Choroid plexus epithelial cell (primary cell): ENCODE measurements around the gene SLC27A3.
A peak's percentile ranks its signal among the peaks of the same experiment; 100 is the strongest.

Experiments used
- DNase-seq: peaks from one replicate; pipeline ENCODE4 v3.0.0-alpha.2; 2010; ENCODE audit warnings: low read depth
- H3K4me3 ChIP-seq: 2 replicates; pipeline ENCODE4 v1.5.1; 2011; ENCODE audit warnings: low read depth, mild to moderate bottlenecking, control low read depth, low read length, moderate library complexity
- TF ChIP-seq, protein P1 (sequence below): conservative IDR thresholded peaks from 2 replicates; pipeline ENCODE4 v1.5.1; 2011; ENCODE audit warnings: low read depth, mild to moderate bottlenecking, control low read depth, inconsistent platforms, low read length, moderate library complexity

The SLC27A3 gene

GRCh38 chr1:153735090-153735420 is 40.2 kb upstream of the SLC27A3 start:
- no peak overlapping the region for H3K4me3 ChIP-seq
- no peak for DNase-seq
- TF ChIP-seq, protein P1, sequence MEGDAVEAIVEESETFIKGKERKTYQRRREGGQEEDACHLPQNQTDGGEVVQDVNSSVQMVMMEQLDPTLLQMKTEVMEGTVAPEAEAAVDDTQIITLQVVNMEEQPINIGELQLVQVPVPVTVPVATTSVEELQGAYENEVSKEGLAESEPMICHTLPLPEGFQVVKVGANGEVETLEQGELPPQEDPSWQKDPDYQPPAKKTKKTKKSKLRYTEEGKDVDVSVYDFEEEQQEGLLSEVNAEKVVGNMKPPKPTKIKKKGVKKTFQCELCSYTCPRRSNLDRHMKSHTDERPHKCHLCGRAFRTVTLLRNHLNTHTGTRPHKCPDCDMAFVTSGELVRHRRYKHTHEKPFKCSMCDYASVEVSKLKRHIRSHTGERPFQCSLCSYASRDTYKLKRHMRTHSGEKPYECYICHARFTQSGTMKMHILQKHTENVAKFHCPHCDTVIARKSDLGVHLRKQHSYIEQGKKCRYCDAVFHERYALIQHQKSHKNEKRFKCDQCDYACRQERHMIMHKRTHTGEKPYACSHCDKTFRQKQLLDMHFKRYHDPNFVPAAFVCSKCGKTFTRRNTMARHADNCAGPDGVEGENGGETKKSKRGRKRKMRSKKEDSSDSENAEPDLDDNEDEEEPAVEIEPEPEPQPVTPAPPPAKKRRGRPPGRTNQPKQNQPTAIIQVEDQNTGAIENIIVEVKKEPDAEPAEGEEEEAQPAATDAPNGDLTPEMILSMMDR = no peak

GRCh38 chr1:153741986-153742385 is 33.2 kb upstream of the SLC27A3 start:
- DNase-seq = no peak
- no peak overlapping the region for H3K4me3 ChIP-seq
- TF ChIP-seq, protein P1 = no peak

- no peak overlapping the region for H3K4me3 ChIP-seq
- DNase-seq = peak; percentile 62
- TF ChIP-seq, protein P1 = no peak
Observed at GRCh38 chr1:153742411-153743142, 32.6 kb upstream of the SLC27A3 start.

DNA sequence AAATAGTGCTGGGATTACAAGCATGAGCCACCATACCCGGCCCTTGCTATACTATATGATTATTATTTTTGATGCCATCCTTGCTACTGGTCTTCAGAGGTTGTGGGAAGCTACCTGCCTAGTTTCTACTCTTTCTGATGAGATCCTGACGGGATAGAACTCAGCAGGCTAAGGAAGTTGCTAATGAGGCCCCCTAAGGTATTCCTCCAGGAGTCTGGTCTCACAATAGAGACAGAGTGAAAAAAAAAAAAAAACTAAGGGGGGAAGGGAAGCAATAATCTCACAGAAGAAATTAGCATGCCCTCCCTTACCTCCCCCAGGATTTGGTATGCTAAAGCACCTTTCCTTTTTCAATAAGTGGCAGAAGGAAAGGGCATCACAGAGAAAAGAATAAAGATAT is 29.8 kb upstream of the SLC27A3 start:
- no peak for DNase-seq
- H3K4me3 ChIP-seq = no peak overlapping the region
- TF ChIP-seq, protein P1 = no peak

GRCh38 chr1:153746174-153746573 is 29.0 kb upstream of the SLC27A3 start:
- TF ChIP-seq, protein P1 = no peak
- no peak overlapping the region for H3K4me3 ChIP-seq
- no peak for DNase-seq

DNA sequence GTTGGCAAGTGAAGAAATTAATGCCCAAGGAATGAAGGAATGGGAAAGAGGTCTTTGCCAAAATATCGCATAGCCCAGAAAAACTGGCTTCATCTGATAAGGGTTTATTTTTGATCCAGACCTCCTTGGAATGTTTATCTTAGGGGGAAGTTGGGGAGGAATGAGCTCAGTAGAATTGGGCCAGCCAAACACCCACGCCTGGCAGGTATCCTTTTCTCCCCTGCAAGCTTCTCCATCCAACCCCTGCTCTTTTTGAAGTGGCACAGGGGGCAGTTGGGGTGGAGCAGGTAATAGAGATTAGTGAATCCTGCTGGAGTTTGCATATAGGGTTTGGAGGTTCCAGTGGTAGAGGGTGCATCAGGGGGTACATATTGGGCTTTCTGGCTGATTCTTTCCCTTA is 26.3 kb upstream of the SLC27A3 start:
- TF ChIP-seq, protein P1 = no peak
- DNase-seq = no peak
- no peak overlapping the region for H3K4me3 ChIP-seq

- TF ChIP-seq, protein P1 = peak; percentile 96
- peak; percentile 90 for DNase-seq
- no peak overlapping the region for H3K4me3 ChIP-seq
Observed at GRCh38 chr1:153749408-153750005, 25.7 kb upstream of the SLC27A3 start.
